Measurements from ENCODE around the gene WNT5B. TPM values are rescaled to one million over a fixed set of nuclear protein-coding genes. Genes with fewer than 3 reads are reported as not detected.

WNT5B gene
- polyA plus RNA-seq, 3 donors from 2014 or later: not detected

DNA sequence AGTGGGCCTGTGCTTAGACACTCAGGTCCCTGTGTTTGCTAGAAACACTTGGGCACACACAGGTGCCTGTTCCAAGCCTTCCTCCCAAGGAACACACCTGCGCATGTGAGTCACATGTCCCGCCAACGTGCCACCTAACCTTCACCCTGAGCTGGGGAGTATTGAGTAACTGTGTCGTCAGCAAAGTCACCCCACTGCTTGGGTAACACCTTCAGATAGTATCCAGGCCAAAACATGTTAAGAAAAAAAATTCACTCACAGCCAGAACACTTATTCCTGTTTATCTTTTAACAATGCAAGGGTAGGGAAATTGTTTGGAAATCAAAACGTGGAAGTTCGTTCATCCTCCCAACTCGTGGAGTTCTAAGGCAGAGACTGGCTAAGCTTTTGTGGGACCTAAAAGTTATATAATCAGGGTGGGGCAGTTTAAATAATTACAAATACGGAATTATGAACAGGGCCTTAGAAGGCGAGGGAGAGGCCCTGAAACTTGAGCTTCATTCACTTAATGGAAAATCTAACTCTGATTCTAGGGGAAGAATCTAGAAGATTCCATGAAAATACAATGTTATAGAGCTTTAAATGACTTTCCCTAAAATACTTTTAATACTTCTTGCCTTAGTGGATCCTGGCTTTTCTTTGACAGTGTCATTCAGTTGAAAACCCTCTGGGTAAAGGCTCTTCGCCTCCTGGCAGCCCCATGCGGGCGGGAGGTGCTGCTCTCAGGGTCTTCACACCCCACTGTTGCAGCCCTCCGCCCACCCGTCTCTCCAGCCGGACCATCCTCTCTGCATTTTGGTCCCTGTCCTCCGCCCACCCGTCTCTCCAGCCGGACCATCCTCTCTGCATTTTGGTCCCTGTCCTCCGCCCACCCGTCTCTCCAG is 31.5 kb downstream of the WNT5B start:
- no peaks in the 10 kb centered on the region for H3K9me3 Mint-ChIP-seq
- no peaks in the 10 kb centered on the region for H3K36me3 Mint-ChIP-seq
- H3K27me3 Mint-ChIP-seq (ENCODE audit: low read depth in 3 of 3): peaks cover 6 to 15% (median 6%) of the 10 kb centered on the region in 3 donors
- H3K27ac Mint-ChIP-seq: peak overlapping the region; percentile 47 to 91 (median 83)
- peak; percentile 23 to 37 (median 36) for DNase-seq
- H3K4me1 Mint-ChIP-seq: peaks cover 27 to 31% of the 10 kb centered on the region in 2 donors
- peak overlapping the region; percentile 6 to 67 (median 46) for H3K4me3 Mint-ChIP-seq

DNA sequence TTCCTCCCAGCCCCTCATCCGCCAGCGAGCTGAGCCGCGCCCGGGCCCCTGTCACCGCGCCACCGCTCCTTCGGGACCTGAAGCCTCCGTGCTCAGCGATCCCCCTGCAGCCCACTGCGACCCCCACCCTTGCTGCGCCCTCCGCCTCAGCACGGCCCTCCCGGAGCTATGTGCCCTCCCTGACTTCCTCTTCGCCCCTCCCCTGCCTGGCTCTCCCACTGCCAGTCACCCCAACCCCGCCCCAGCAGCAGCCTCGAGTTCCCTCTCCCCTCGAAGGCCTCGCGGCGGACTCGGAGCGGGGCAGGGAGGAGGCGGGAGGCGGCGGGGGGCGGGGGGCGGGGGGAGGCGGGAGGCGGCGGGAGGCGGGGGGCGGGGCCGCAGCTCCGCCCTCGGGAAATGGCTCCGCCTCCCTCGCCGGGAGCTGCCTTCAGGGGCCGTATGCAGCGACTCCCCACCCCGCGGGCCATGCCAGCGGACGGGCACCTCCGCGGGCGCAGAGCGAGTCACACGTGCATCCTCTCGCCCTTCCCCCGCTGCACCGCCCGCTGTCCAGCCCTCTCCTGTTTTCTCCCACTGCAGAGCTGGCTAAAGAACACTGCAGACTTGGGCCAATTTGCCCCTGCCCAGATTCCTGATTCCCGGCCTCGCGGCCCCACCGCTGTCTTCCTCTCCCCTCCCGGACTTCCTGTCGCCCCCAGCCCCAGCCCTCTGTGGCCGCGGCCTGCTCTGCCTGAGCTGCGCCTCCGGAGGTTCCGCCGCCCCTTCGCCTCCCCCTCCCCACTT is 32.7 kb downstream of the WNT5B start:
- DNase-seq: peak; percentile 83 to 88 (median 86)
- no peaks in the 10 kb centered on the region for H3K9me3 Mint-ChIP-seq
- H3K4me3 Mint-ChIP-seq: peak overlapping the region; percentile 73 to 84 (median 82)
- no peaks in the 10 kb centered on the region for H3K36me3 Mint-ChIP-seq
- peak overlapping the region; percentile 44 to 92 (median 81) for H3K27ac Mint-ChIP-seq
- H3K4me1 Mint-ChIP-seq: peaks cover 37 to 42% of the 10 kb centered on the region in 2 donors
- peaks cover 6 to 15% (median 6%) of the 10 kb centered on the region in 3 donors for H3K27me3 Mint-ChIP-seq (ENCODE audit: low read depth in 3 of 3)

DNA sequence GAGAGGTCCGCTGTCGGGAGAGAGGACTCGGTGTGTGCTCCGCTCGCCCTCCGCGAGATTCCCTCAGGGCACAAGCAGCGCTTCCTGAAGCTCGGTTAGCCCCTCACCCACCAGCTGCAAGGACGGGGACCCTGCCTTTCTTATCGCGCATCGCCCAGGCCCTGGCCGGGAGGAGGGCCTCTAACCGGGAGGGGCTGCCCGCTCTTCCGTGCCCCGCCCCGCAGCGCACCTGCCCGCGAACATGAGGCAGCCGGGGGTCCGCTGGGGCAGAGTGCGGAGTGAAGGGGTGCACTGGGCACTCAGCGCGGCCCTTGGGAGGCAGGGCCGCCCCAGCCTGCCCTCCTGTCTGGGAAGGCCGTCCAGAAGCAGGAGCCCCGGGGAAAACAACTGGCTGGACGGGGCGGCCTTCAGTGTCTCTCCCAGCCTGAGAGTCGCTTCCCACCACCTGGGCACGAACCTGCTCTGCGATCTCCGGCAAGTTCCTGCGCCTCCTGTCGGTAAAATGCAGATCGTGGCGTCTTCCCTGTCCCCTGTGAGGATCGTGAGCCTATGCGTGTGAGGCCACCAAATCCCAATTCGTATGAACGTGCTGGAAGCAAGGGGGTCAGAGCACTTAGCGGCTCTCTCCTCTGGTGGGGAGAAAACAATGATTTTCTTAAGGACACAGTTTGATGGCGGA is 33.9 kb downstream of the WNT5B start:
- no peak for DNase-seq
- peak overlapping the region; percentile 63 to 92 (median 84) for H3K27ac Mint-ChIP-seq
- H3K4me3 Mint-ChIP-seq: peak overlapping the region; percentile 79 to 90 (median 82)
- peaks cover 6 to 15% (median 8%) of the 10 kb centered on the region in 3 donors for H3K27me3 Mint-ChIP-seq (ENCODE audit: low read depth in 3 of 3)
- no peaks in the 10 kb centered on the region for H3K36me3 Mint-ChIP-seq
- H3K4me1 Mint-ChIP-seq: peaks cover 48 to 54% of the 10 kb centered on the region in 2 donors
- no peaks in the 10 kb centered on the region for H3K9me3 Mint-ChIP-seq

DNA sequence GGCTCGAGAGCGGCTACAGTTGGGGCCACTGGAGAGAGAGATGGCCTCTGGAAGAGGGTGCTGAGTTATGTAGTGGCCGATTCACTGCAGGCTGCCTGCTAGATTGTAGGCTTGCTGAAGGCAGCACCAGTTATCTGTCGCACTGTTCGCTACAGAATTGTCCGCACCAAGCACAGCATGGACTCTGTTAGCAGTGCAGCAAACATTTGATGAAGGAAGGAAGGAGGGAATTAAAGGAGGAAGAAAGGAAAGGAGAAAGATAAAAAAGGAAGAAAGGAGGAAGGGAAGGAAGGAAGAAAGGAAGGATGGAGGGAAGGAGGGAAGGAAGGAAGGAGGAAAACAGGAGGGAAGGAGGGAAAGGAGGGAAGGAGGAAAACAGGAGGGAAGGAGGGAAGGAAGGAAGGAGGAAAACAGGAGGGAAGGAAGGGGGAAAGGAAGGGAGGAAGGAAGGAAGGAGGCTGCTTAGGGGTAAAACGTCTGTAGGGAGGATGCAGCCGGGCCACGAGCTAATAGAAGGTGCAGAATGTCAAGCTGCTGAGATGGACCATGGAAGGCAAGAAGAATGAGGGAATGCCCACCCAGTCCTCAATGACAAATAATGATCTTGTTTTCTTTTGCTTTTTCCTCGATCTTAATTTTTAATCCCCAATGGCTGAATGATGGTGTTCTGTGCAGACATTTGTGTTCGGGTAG is 34.6 kb downstream of the WNT5B start:
- peak overlapping the region; percentile 63 to 92 (median 87) for H3K27ac Mint-ChIP-seq
- DNase-seq: no peak
- peak overlapping the region; percentile 79 to 90 (median 82) for H3K4me3 Mint-ChIP-seq
- no peaks in the 10 kb centered on the region for H3K9me3 Mint-ChIP-seq
- H3K36me3 Mint-ChIP-seq: no peaks in the 10 kb centered on the region
- peaks cover 6 to 15% (median 8%) of the 10 kb centered on the region in 3 donors for H3K27me3 Mint-ChIP-seq (ENCODE audit: low read depth in 3 of 3)
- peaks cover 53 to 61% of the 10 kb centered on the region in 2 donors for H3K4me1 Mint-ChIP-seq

DNA sequence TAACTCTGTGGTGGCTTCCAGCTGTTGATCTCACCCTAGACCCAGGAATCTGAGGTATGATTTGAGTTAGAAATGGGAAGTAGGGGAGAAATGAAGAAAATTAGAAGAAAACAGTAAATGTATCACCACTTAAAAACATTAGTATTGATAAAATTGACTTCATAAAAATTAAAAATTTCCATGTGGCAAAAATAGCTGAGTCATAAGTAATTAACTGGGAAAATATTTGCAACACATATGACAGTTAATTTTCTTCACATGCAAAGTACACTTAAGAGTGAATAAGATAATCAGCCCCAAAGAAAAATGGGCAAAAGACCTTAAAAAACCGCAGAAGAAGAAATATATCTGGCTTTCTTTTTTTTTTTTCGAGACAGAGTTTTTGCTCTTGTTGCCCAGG is 36.3 kb downstream of the WNT5B start:
- H3K4me3 Mint-ChIP-seq: peak overlapping the region in 2 of 5 donors; percentile 2 to 26
- DNase-seq: no peak
- H3K27ac Mint-ChIP-seq: peak overlapping the region in 5 of 6 donors; percentile 7 to 75 (median 65)
- H3K4me1 Mint-ChIP-seq: peaks cover 62 to 75% of the 10 kb centered on the region in 2 donors
- H3K27me3 Mint-ChIP-seq (ENCODE audit: low read depth in 3 of 3): peaks cover 6 to 15% (median 9%) of the 10 kb centered on the region in 3 donors
- no peaks in the 10 kb centered on the region for H3K36me3 Mint-ChIP-seq
- no peaks in the 10 kb centered on the region for H3K9me3 Mint-ChIP-seq

DNA sequence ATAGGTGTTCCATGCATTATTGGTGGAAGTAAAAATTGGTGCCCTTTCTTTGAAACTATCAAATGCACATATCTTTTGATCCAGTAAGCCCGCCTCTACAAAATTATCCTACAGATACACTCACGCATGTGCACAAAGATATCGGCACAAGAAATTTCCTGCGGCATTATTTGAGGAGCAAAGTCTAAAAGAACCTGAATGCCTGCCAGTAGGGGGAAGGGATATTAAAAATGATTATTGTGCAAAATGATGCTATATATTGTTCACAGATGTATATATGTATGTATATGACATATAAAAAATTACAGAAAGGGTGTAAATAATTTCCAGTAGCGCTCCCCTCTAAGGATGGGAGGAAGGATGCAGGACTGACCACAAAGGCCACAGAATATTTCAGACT is 37.2 kb downstream of the WNT5B start:
- Mint-ChIP-seq H3K27ac (peak overlapping the region; percentile 74 to 95 (median 86)), H3K36me3 (no peaks in the 10 kb centered on the region), H3K9me3 (no peaks in the 10 kb centered on the region), H3K4me1 (peaks cover 67 to 80% of the 10 kb centered on the region in 2 donors), H3K27me3 (ENCODE audit: low read depth in 3 of 3) (peaks cover 6 to 12% (median 9%) of the 10 kb centered on the region in 3 donors), H3K4me3 (peak overlapping the region in 4 of 5 donors; percentile 73 to 88 (median 76))
- DNase-seq: no peak

DNA sequence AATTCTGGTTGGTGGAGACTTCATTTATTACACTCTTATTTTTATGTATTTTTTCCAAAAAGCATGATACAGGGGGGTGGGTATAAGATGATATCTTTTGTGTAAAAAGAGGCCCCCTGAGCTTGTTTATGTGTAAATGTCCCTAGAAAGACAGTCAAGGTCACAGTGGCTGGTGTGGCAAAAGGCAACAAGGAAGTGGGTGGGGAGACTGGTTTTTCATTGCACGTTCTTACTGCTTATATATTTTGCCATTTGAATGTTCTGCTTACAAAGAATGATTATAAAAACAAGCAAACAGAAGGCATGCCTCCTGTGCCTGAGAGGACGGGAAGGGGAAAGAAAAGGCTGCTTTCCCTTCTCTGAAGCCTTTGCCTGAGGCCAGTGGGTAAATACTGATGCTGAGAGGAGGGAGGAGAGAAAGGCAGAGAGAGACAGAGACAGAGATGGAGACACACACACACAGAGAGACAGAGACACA is 37.7 kb downstream of the WNT5B start:
- peak overlapping the region; percentile 72 to 88 (median 74) for H3K4me3 Mint-ChIP-seq
- peak overlapping the region; percentile 82 to 95 (median 90) for H3K27ac Mint-ChIP-seq
- DNase-seq: peak; percentile 23 to 43 (median 35)
- H3K9me3 Mint-ChIP-seq: no peaks in the 10 kb centered on the region
- H3K27me3 Mint-ChIP-seq (ENCODE audit: low read depth in 3 of 3): peaks cover 6 to 12% (median 6%) of the 10 kb centered on the region in 3 donors
- peaks cover 69 to 83% of the 10 kb centered on the region in 2 donors for H3K4me1 Mint-ChIP-seq
- H3K36me3 Mint-ChIP-seq: no peaks in the 10 kb centered on the region

DNA sequence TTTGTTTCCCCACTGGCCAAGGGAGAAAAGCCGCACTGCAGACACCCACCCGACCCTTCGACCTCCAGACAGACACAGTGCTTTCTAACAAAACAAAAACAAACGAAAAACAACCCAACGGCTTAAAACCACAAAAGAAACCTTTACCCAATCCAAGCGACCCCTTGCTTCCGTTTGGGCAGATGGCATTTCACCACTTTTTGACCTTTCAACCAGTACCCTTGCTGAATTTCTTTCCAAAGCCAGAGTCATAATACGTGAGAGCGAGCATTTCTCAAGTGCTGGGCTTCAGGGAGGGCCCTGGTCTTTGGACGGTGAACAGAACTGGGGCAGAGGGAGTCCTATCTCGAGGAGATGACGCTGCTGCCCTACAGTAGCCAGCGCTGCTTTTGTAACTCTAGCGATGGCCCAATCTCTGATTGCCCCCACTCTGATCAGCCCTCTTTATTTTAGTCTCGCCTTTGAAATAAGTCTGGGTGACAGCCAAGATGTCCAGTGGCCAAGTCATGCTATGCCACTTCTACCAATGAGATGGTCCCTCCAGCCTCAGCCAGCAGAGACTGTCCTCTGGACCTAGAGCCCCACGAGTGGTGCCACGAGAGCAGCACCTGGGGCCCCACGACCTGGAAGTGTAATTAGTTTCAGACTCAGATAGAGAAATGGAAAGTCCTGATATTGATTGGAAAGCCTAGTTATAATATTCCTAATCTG is 40.0 kb downstream of the WNT5B start:
- H3K27ac Mint-ChIP-seq: peak overlapping the region; percentile 87 to 92 (median 89)
- DNase-seq: peak; percentile 31 to 48 (median 45)
- no peaks in the 10 kb centered on the region for H3K9me3 Mint-ChIP-seq
- no peaks in the 10 kb centered on the region for H3K36me3 Mint-ChIP-seq
- peak overlapping the region; percentile 50 to 83 (median 75) for H3K4me3 Mint-ChIP-seq
- peaks cover 0 to 4% (median 2%) of the 10 kb centered on the region in 3 donors for H3K27me3 Mint-ChIP-seq (ENCODE audit: low read depth in 3 of 3)
- peaks cover 56 to 77% of the 10 kb centered on the region in 2 donors for H3K4me1 Mint-ChIP-seq

DNA sequence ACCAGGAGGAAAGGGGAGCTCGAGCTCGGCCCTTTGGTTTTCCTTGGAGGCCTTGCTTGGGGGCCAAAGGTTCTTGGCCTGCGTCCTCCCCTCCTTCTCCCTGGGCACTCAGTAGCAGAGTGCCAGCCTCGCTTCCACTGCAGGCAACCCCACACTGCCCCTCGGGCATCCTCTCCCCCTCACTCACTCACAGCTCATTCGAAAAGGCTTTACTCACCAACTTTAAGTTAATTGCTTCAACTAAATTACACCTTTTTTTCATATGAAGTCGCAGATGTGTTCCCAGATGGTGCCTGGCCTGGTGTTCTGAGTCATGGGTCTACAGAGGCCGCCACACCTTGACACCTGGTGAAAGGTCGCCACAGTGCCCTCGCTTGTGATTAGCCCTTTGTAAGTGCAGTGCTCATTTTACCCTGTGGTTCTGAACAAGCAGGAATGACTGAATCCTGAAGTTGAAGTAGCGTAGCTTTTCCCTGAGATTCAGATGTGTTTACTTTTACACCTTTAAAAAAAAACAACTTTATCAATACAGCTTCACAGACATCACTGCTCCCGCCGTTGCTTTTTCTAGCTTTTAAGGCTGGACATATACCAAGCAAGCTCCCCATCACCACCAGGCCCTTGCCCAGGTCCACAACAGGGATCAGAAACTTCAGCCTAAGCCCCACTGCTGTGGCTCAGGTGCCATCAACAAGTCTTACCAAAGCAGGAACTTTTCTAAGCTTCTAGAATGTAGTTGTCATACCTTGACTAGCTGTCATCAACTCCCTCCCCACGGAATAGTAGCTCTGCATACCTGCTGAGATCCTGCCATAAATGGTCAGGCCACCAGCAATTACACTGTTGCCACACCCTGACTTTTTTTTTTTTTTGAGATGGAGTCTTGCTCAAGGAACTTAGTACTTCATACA is 41.6 kb downstream of the WNT5B start:
- peaks cover 46 to 64% of the 10 kb centered on the region in 2 donors for H3K4me1 Mint-ChIP-seq
- H3K9me3 Mint-ChIP-seq: no peaks in the 10 kb centered on the region
- peaks cover 0 to 4% (median 0%) of the 10 kb centered on the region in 3 donors for H3K27me3 Mint-ChIP-seq (ENCODE audit: low read depth in 3 of 3)
- H3K4me3 Mint-ChIP-seq: peak overlapping the region in 1 of 5 donors; percentile 43
- no peak for DNase-seq
- H3K27ac Mint-ChIP-seq: peak overlapping the region in 5 of 6 donors; percentile 37 to 82 (median 64)
- no peaks in the 10 kb centered on the region for H3K36me3 Mint-ChIP-seq

DNA sequence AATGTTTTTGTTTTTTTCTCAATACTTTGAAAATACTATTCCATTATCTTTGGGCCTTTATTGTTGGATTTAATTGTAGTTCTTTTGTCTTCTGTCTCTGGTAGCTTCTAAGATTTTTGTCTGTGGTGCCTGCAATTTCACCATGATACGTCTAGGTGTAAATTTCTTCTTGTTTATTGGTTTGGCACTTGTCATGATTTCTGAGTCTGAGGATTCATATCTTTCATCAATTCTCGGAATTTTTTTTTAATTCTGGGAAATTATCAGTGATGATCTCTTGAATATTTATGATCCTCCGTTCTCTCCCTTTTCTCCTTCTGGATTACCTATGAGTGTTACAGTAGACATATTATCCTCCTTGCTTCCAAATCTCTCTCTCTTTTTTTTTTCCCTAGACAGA is 47.0 kb downstream of the WNT5B start:
- no peaks in the 10 kb centered on the region for H3K9me3 Mint-ChIP-seq
- H3K4me3 Mint-ChIP-seq: no peak overlapping the region
- H3K4me1 Mint-ChIP-seq: peaks cover 3 to 11% of the 10 kb centered on the region in 2 donors
- H3K36me3 Mint-ChIP-seq: no peaks in the 10 kb centered on the region
- DNase-seq: no peak
- H3K27ac Mint-ChIP-seq: peak overlapping the region in 1 of 6 donors; percentile 3
- peaks cover 0 to 2% (median 0%) of the 10 kb centered on the region in 3 donors for H3K27me3 Mint-ChIP-seq (ENCODE audit: low read depth in 3 of 3)

DNA sequence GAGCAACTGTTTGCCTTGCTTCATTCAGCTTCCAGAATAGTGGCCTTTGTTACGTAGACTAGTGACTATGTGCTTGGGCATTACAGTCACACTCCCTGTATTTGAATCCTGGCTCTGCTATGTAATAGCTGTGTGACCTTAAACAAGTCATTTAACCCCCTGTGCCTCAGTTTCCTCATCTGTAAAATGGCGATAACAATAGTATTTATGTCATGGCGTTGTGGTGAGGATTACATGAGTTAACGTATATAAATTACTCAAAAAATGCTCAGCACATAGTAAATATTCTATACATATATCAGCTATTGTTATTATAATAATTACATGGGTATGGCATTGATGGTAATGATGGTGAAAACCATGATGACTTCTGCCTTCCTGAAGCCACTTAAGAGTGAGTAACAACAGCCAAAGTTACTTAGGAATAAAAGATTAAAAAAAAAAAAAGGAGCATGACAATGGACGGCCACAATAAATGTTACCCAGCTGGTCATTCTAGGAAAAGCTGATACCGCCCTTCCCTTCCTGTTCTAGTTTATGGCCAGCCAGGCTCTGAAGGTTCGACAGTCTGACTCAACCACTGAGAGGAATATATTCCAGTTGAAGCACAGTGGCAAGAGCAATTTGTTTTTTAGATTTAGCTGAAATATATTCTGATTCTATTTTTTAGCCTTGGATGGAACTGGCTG is 51.9 kb downstream of the WNT5B start:
- no peaks in the 10 kb centered on the region for H3K36me3 Mint-ChIP-seq
- H3K9me3 Mint-ChIP-seq: no peaks in the 10 kb centered on the region
- H3K4me1 Mint-ChIP-seq: no peaks in the 10 kb centered on the region
- H3K4me3 Mint-ChIP-seq: no peak overlapping the region
- H3K27me3 Mint-ChIP-seq (ENCODE audit: low read depth in 3 of 3): peaks cover 0 to 3% (median 2%) of the 10 kb centered on the region in 3 donors
- no peak overlapping the region for H3K27ac Mint-ChIP-seq
- no peak for DNase-seq

All from immature natural killer cell (primary cell).